ENCODE measurements around the gene BABAM1.

Gene BABAM1

DNA sequence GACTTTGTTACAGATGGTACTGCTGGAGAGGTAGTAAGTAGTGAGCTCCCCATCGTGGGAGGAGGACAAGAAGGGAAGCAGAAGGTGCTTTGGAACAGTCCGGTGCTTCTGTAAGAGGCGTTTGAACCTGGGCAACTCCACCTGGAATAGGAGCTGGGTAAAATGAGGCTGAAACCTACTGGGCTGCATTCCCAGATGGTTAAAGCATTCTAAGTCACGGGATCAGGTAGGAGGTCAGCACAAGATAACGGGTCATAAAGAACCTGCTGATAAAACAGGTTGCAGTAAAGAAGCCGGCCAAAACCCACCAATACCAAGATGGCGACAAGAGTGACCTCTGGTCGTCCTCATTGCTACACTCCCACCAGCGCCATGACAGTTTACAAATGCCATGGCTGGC, 19.5 kb downstream of the BABAM1 start:
- DNase-seq (ENCODE audit: low spot score), result no peak
- no CpG with 5 or more reads among the region's 9 CpGs for WGBS, 2 donors (ENCODE audit: extremely low coverage in 2 of 2, insufficient read length in 2 of 2, insufficient replicate concordance in 1 of 2)
- H3K27ac ChIP-seq (replicated peaks; ENCODE audit: low read length), result no peak overlapping the region
- H3K23ac ChIP-seq (ENCODE audit: low read depth, low read length, poor library complexity), result no peak overlapping the region
- H4K8ac ChIP-seq (ENCODE audit: low read depth, low read length), result no peak overlapping the region
- H2AK5ac ChIP-seq (ENCODE audit: low read depth, low read length), result no peak overlapping the region
- H2BK12ac ChIP-seq (ENCODE audit: low read length), result no peak overlapping the region
- H2BK120ac ChIP-seq (ENCODE audit: low read depth, low read length), result no peak overlapping the region
- H3K4me3 ChIP-seq (ENCODE audit: low read length in 2 of 2), result no peak overlapping the region
- H3K18ac ChIP-seq (ENCODE audit: low read length), result no peak overlapping the region
- no peak overlapping the region for H3K9ac ChIP-seq (ENCODE audit: low read depth, low read length, poor library complexity)
- H2AFZ ChIP-seq (ENCODE audit: low read length), result no peak overlapping the region
- H3K79me1 ChIP-seq (ENCODE audit: low read depth, low read length), result no peaks in the 10 kb centered on the region
- no peak overlapping the region for H3K4me2 ChIP-seq (ENCODE audit: insufficient read depth, low read length, poor library complexity, severe bottlenecking)
- no peak overlapping the region for H4K91ac ChIP-seq (ENCODE audit: low read depth, low read length, poor library complexity)
- H3K4me1 ChIP-seq (ENCODE audit: control insufficient read depth in 2 of 2, insufficient read depth in 1 of 2, low read depth in 1 of 2, low read length in 2 of 2), result peaks cover 0 to 5% of the 10 kb centered on the region in 2 donors
- no peak overlapping the region for H3K4ac ChIP-seq (ENCODE audit: low read length)
- no peak overlapping the region for H2BK5ac ChIP-seq (ENCODE audit: low read length)
- no peak overlapping the region for H2BK15ac ChIP-seq (ENCODE audit: low read length)
- peaks cover 0 to 6% of the 10 kb centered on the region in 2 donors for H3K36me3 ChIP-seq (replicated peaks in 1 of 2; ENCODE audit: control insufficient read depth in 2 of 2, insufficient read depth in 2 of 2, low read length in 2 of 2)
- H3K9me3 ChIP-seq (replicated peaks in 1 of 2; ENCODE audit: control insufficient read depth in 2 of 2, insufficient read depth in 1 of 2, low read depth in 1 of 2, low read length in 2 of 2), result peaks cover 4 to 5% of the 10 kb centered on the region in 2 donors
- no peak overlapping the region for H3K14ac ChIP-seq (ENCODE audit: low read length)
- H3K27me3 ChIP-seq (ENCODE audit: control insufficient read depth in 3 of 3, insufficient read depth in 3 of 3, low read depth in 1 of 3, low read length in 3 of 3), result peaks cover 0 to 8% (median 2%) of the 10 kb centered on the region in 3 experiments

DNA sequence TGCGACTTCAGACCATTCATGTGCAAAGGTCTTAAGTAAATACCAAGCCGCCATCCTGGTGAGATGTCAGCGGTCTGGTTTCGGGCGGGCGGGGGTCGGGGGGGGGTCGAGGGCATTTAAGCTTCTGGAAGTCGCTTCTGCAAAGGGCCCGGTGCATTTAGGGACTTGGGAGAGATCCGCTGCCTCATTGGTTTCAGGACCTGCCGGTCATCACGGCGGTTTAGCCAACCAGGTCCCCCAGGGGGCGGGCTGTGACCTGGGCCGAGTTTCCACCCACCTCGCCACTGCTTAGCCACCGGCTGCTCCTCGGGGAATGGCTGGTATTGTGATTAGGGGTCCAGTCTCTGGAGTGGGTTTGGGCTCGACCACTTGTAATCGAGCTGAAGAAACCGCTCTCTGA, 22.2 kb downstream of the BABAM1 start:
- Histone ChIP-seq H3K27me3 (ENCODE audit: control insufficient read depth in 3 of 3, insufficient read depth in 3 of 3, low read depth in 1 of 3, low read length in 3 of 3) (no peaks in the 10 kb centered on the region), H3K27ac (replicated peaks; ENCODE audit: low read length) (no peak overlapping the region), H3K23ac (ENCODE audit: low read depth, low read length, poor library complexity) (no peak overlapping the region), H2AK5ac (ENCODE audit: low read depth, low read length) (no peak overlapping the region), H2BK120ac (ENCODE audit: low read depth, low read length) (no peak overlapping the region), H2BK12ac (ENCODE audit: low read length) (no peak overlapping the region), H3K36me3 (replicated peaks in 1 of 2; ENCODE audit: control insufficient read depth in 2 of 2, insufficient read depth in 2 of 2, low read length in 2 of 2) (peaks cover 4 to 15% of the 10 kb centered on the region in 2 donors), H2AFZ (ENCODE audit: low read length) (no peak overlapping the region), H2BK5ac (ENCODE audit: low read length) (no peak overlapping the region), H3K4me2 (ENCODE audit: insufficient read depth, low read length, poor library complexity, severe bottlenecking) (peak overlapping the region; percentile 2), H3K18ac (ENCODE audit: low read length) (peak overlapping the region; percentile 52), H3K79me1 (ENCODE audit: low read depth, low read length) (peaks cover 2% of the 10 kb centered on the region), H3K4me3 (ENCODE audit: low read length in 2 of 2) (no peak overlapping the region), H4K8ac (ENCODE audit: low read depth, low read length) (no peak overlapping the region), H4K91ac (ENCODE audit: low read depth, low read length, poor library complexity) (no peak overlapping the region), H3K4me1 (ENCODE audit: control insufficient read depth in 2 of 2, insufficient read depth in 1 of 2, low read depth in 1 of 2, low read length in 2 of 2) (peaks cover 0 to 2% of the 10 kb centered on the region in 2 donors), H3K4ac (ENCODE audit: low read length) (no peak overlapping the region), H3K9me3 (replicated peaks in 1 of 2; ENCODE audit: control insufficient read depth in 2 of 2, insufficient read depth in 1 of 2, low read depth in 1 of 2, low read length in 2 of 2) (peaks cover 4 to 8% of the 10 kb centered on the region in 2 donors), H3K14ac (ENCODE audit: low read length) (no peak overlapping the region), H3K9ac (ENCODE audit: low read depth, low read length, poor library complexity) (no peak overlapping the region), H2BK15ac (ENCODE audit: low read length) (no peak overlapping the region)
- WGBS, 2 donors (ENCODE audit: extremely low coverage in 2 of 2, insufficient read length in 2 of 2, insufficient replicate concordance in 1 of 2), result no CpG with 5 or more reads among the region's 22 CpGs
- DNase-seq (ENCODE audit: low spot score), result peak; percentile 69

- H2BK5ac ChIP-seq (ENCODE audit: low read length), result peak overlapping the region; percentile 53
- peak overlapping the region; percentile 99 for H3K14ac ChIP-seq (ENCODE audit: low read length)
- peaks cover 9 to 20% of the 10 kb centered on the region in 2 donors for H3K36me3 ChIP-seq (replicated peaks in 1 of 2; ENCODE audit: control insufficient read depth in 2 of 2, insufficient read depth in 2 of 2, low read length in 2 of 2)
- no peaks in the 10 kb centered on the region for H3K27me3 ChIP-seq (ENCODE audit: control insufficient read depth in 3 of 3, insufficient read depth in 3 of 3, low read depth in 1 of 3, low read length in 3 of 3)
- peaks cover 0 to 2% of the 10 kb centered on the region in 2 donors for H3K4me1 ChIP-seq (ENCODE audit: control insufficient read depth in 2 of 2, insufficient read depth in 1 of 2, low read depth in 1 of 2, low read length in 2 of 2)
- no peak overlapping the region for H4K91ac ChIP-seq (ENCODE audit: low read depth, low read length, poor library complexity)
- H3K4me2 ChIP-seq (ENCODE audit: insufficient read depth, low read length, poor library complexity, severe bottlenecking), result peak overlapping the region; percentile 92
- peak overlapping the region; percentile 51 to 73 for H3K4me3 ChIP-seq (ENCODE audit: low read length in 2 of 2)
- H2BK15ac ChIP-seq (ENCODE audit: low read length), result no peak overlapping the region
- peak overlapping the region; percentile 89 for H3K23ac ChIP-seq (ENCODE audit: low read depth, low read length, poor library complexity)
- H2AFZ ChIP-seq (ENCODE audit: low read length), result peak overlapping the region; percentile 90
- H4K8ac ChIP-seq (ENCODE audit: low read depth, low read length), result peak overlapping the region; percentile 65
- H3K79me1 ChIP-seq (ENCODE audit: low read depth, low read length), result peaks cover 6% of the 10 kb centered on the region
- H2AK5ac ChIP-seq (ENCODE audit: low read depth, low read length), result peak overlapping the region; percentile 93
- WGBS, 2 donors (ENCODE audit: extremely low coverage in 2 of 2, insufficient read length in 2 of 2, insufficient replicate concordance in 1 of 2), result no CpG with 5 or more reads among the region's 46 CpGs
- peak overlapping the region; percentile 81 for H3K9ac ChIP-seq (ENCODE audit: low read depth, low read length, poor library complexity)
- DNase-seq (ENCODE audit: low spot score), result peak; percentile 79
- H3K27ac ChIP-seq (replicated peaks; ENCODE audit: low read length), result peak overlapping the region; percentile 95
- H3K18ac ChIP-seq (ENCODE audit: low read length), result peak overlapping the region; percentile 97
- H3K4ac ChIP-seq (ENCODE audit: low read length), result no peak overlapping the region
- peak overlapping the region; percentile 81 for H2BK120ac ChIP-seq (ENCODE audit: low read depth, low read length)
- peak overlapping the region; percentile 73 for H2BK12ac ChIP-seq (ENCODE audit: low read length)
- H3K9me3 ChIP-seq (replicated peaks in 1 of 2; ENCODE audit: control insufficient read depth in 2 of 2, insufficient read depth in 1 of 2, low read depth in 1 of 2, low read length in 2 of 2), result peaks cover 0 to 6% of the 10 kb centered on the region in 2 donors
These were observed 25.2 kb downstream of the BABAM1 start for GRCh38 chr19:17292301-17293074.

GRCh38 chr19:17293605-17294004, 26.4 kb downstream of the BABAM1 start:
- peaks cover 8% of the 10 kb centered on the region for H3K79me1 ChIP-seq (ENCODE audit: low read depth, low read length)
- no peak overlapping the region for H3K4me3 ChIP-seq (ENCODE audit: low read length in 2 of 2)
- no peak overlapping the region for H2BK5ac ChIP-seq (ENCODE audit: low read length)
- H4K8ac ChIP-seq (ENCODE audit: low read depth, low read length), result no peak overlapping the region
- H3K36me3 ChIP-seq (replicated peaks in 1 of 2; ENCODE audit: control insufficient read depth in 2 of 2, insufficient read depth in 2 of 2, low read length in 2 of 2), result peaks cover 12 to 25% of the 10 kb centered on the region in 2 donors
- peak overlapping the region; percentile 75 for H3K23ac ChIP-seq (ENCODE audit: low read depth, low read length, poor library complexity)
- H3K27me3 ChIP-seq (ENCODE audit: control insufficient read depth in 3 of 3, insufficient read depth in 3 of 3, low read depth in 1 of 3, low read length in 3 of 3), result no peaks in the 10 kb centered on the region
- H3K18ac ChIP-seq (ENCODE audit: low read length), result no peak overlapping the region
- no peak overlapping the region for H2AFZ ChIP-seq (ENCODE audit: low read length)
- H2AK5ac ChIP-seq (ENCODE audit: low read depth, low read length), result no peak overlapping the region
- H4K91ac ChIP-seq (ENCODE audit: low read depth, low read length, poor library complexity), result no peak overlapping the region
- peaks cover 0 to 2% of the 10 kb centered on the region in 2 donors for H3K4me1 ChIP-seq (ENCODE audit: control insufficient read depth in 2 of 2, insufficient read depth in 1 of 2, low read depth in 1 of 2, low read length in 2 of 2)
- no peak overlapping the region for H3K14ac ChIP-seq (ENCODE audit: low read length)
- no peak overlapping the region for H3K9ac ChIP-seq (ENCODE audit: low read depth, low read length, poor library complexity)
- no peak for DNase-seq (ENCODE audit: low spot score)
- H3K4me2 ChIP-seq (ENCODE audit: insufficient read depth, low read length, poor library complexity, severe bottlenecking), result no peak overlapping the region
- no peak overlapping the region for H2BK15ac ChIP-seq (ENCODE audit: low read length)
- H2BK12ac ChIP-seq (ENCODE audit: low read length), result no peak overlapping the region
- WGBS, 2 donors (ENCODE audit: extremely low coverage in 2 of 2, insufficient read length in 2 of 2, insufficient replicate concordance in 1 of 2), result no CpG with 5 or more reads among the region's 14 CpGs
- no peak overlapping the region for H3K4ac ChIP-seq (ENCODE audit: low read length)
- H3K9me3 ChIP-seq (replicated peaks in 1 of 2; ENCODE audit: control insufficient read depth in 2 of 2, insufficient read depth in 1 of 2, low read depth in 1 of 2, low read length in 2 of 2), result peaks cover 6 to 8% of the 10 kb centered on the region in 2 donors
- no peak overlapping the region for H2BK120ac ChIP-seq (ENCODE audit: low read depth, low read length)
- H3K27ac ChIP-seq (replicated peaks; ENCODE audit: low read length), result no peak overlapping the region
